ENCODE data around the gene PPP1R12C. TPM values are rescaled to one million over a fixed set of nuclear protein-coding genes. Genes with fewer than 3 reads are reported as not detected.
A peak's percentile ranks its signal among the peaks of the same experiment; 100 is the strongest.

PPP1R12C gene
- total RNA-seq, 4 donors from 2014 or later, result 101 to 350 (median 154) TPM

GRCh38 chr19:55086730-55087541 is 30.5 kb downstream of the PPP1R12C start:
- 10% methylated on average over 70 of the region's 74 CpGs; no CpG with 5 or more reads in 1 of the 2 donors for WGBS, 2 donors (ENCODE audit: low coverage in 1 of 2)
- Histone ChIP-seq H3K4me1 (peaks cover 10 to 33% (median 28%) of the 10 kb centered on the region in 4 donors), H3K27ac (peak overlapping the region in 3 of 4 donors; percentile 24 to 35 (median 31)), H3K36me3 (peaks cover 0 to 12% (median 4%) of the 10 kb centered on the region in 4 donors), H3K27me3 (peaks cover 49% of the 10 kb centered on the region), H3K4me3 (peak overlapping the region in 3 of 4 donors; percentile 21 to 47 (median 36)), H3K9me3 (no peaks in the 10 kb centered on the region)
- DNase-seq, result peak; percentile 93
- in situ Hi-C loops (cut with MboI; ENCODE audit: low pct_ligation_motif_present in 1 of 4, low pct_unique_long_range_greater_than_20kb in 1 of 4, low sequenced_read_pairs in 3 of 4), result no loop called here
- TF ChIP-seq EP300 (IDR thresholded peaks at IDR 0.05; ENCODE audit: low read depth), result no peak
- TF ChIP-seq POLR2AphosphoS5 (IDR thresholded peaks at IDR 0.05), result peak in 2 of 3 donors; percentile 18 to 59
- TF ChIP-seq POLR2A (IDR thresholded peaks at IDR 0.05), result peak; percentile 26
- TF ChIP-seq, protein P1, sequence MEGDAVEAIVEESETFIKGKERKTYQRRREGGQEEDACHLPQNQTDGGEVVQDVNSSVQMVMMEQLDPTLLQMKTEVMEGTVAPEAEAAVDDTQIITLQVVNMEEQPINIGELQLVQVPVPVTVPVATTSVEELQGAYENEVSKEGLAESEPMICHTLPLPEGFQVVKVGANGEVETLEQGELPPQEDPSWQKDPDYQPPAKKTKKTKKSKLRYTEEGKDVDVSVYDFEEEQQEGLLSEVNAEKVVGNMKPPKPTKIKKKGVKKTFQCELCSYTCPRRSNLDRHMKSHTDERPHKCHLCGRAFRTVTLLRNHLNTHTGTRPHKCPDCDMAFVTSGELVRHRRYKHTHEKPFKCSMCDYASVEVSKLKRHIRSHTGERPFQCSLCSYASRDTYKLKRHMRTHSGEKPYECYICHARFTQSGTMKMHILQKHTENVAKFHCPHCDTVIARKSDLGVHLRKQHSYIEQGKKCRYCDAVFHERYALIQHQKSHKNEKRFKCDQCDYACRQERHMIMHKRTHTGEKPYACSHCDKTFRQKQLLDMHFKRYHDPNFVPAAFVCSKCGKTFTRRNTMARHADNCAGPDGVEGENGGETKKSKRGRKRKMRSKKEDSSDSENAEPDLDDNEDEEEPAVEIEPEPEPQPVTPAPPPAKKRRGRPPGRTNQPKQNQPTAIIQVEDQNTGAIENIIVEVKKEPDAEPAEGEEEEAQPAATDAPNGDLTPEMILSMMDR (IDR thresholded peaks at IDR 0.05), result peak in 1 of 5 experiments; percentile 6
- intact Hi-C loops (cut with DNase I; ENCODE audit: low total_unique reads), result no loop called here

- Histone ChIP-seq H3K4me1 (peaks cover 10 to 41% (median 33%) of the 10 kb centered on the region in 4 donors), H3K27ac (no peak overlapping the region), H3K36me3 (peaks cover 0 to 4% (median under 1%) of the 10 kb centered on the region in 4 donors), H3K9me3 (no peaks in the 10 kb centered on the region), H3K27me3 (peaks cover 57% of the 10 kb centered on the region), H3K4me3 (peak overlapping the region in 3 of 4 donors; percentile 21 to 47 (median 36))
- intact Hi-C loops (cut with DNase I; ENCODE audit: low total_unique reads) (no loop called here), in situ Hi-C loops (cut with MboI; ENCODE audit: low pct_ligation_motif_present in 1 of 4, low pct_unique_long_range_greater_than_20kb in 1 of 4, low sequenced_read_pairs in 3 of 4) (no loop called here)
- 45 to 84% methylated on average over 5 to 31 of the region's 35 CpGs for WGBS, 2 donors (ENCODE audit: low coverage in 1 of 2)
- no peak for TF ChIP-seq POLR2AphosphoS5 (IDR thresholded peaks at IDR 0.05)
- TF ChIP-seq, protein P1 (IDR thresholded peaks at IDR 0.05), result no peak
- TF ChIP-seq POLR2A (IDR thresholded peaks at IDR 0.05), result no peak
- no peak for TF ChIP-seq EP300 (IDR thresholded peaks at IDR 0.05; ENCODE audit: low read depth)
- no peak for DNase-seq
Measured at GRCh38 chr19:55085923-55086715, 31.3 kb downstream of the PPP1R12C start.

GRCh38 chr19:55084416-55084815 is 33.0 kb downstream of the PPP1R12C start:
- no peaks in the 10 kb centered on the region for H3K9me3 ChIP-seq
- H3K4me3 ChIP-seq, result no peak overlapping the region
- H3K36me3 ChIP-seq, result no peaks in the 10 kb centered on the region
- H3K27me3 ChIP-seq, result peaks cover 75% of the 10 kb centered on the region
- in situ Hi-C loops (cut with MboI; ENCODE audit: low pct_ligation_motif_present in 1 of 4, low pct_unique_long_range_greater_than_20kb in 1 of 4, low sequenced_read_pairs in 3 of 4) (no loop called here), intact Hi-C loops (cut with DNase I; ENCODE audit: low total_unique reads) (no loop called here)
- 87 to 90% methylated on average over 5 to 10 of the region's 10 CpGs for WGBS, 2 donors (ENCODE audit: low coverage in 1 of 2)
- TF ChIP-seq POLR2A (IDR thresholded peaks at IDR 0.05) (no peak), EP300 (IDR thresholded peaks at IDR 0.05; ENCODE audit: low read depth) (no peak), POLR2AphosphoS5 (IDR thresholded peaks at IDR 0.05) (no peak)
- TF ChIP-seq, protein P1 (IDR thresholded peaks at IDR 0.05), result no peak
- no peak overlapping the region for H3K27ac ChIP-seq
- no peak for DNase-seq
- peaks cover 14 to 57% (median 47%) of the 10 kb centered on the region in 4 donors for H3K4me1 ChIP-seq

Measured in transverse colon (tissue), 4 donors.